Measurements from ENCODE around the gene OR2B2. TPM values are rescaled to one million over a fixed set of nuclear protein-coding genes. Genes with fewer than 3 reads are reported as not detected.

The OR2B2 gene
- total RNA-seq, 1 donor from 2014 or later, result not detected

- peak overlapping the region; percentile 77 for H3K4me3 ChIP-seq (ENCODE audit: low read depth, low read length)
- TF ChIP-seq CTCF (conservative IDR thresholded peaks at IDR 0.05; ENCODE audit: low read depth, low read length), result no peak
- no peak for DNase-seq (ENCODE audit: low read depth)
Measured at GRCh38 chr6:27866357-27867050, 45.7 kb downstream of the OR2B2 start.

GRCh38 chr6:27865850-27866356 lies 46.3 kb downstream of the OR2B2 start:
- DNase-seq (ENCODE audit: low read depth), result no peak
- no peak for TF ChIP-seq CTCF (conservative IDR thresholded peaks at IDR 0.05; ENCODE audit: low read depth, low read length)
- H3K4me3 ChIP-seq (ENCODE audit: low read depth, low read length), result peak overlapping the region; percentile 77

GRCh38 chr6:27864906-27865849 lies 47.0 kb downstream of the OR2B2 start:
- H3K4me3 ChIP-seq (ENCODE audit: low read depth, low read length), result peak overlapping the region; percentile 77
- TF ChIP-seq CTCF (conservative IDR thresholded peaks at IDR 0.05; ENCODE audit: low read depth, low read length), result no peak
- peak; percentile 96 for DNase-seq (ENCODE audit: low read depth)

- peak overlapping the region; percentile 77 for H3K4me3 ChIP-seq (ENCODE audit: low read depth, low read length)
- no peak for DNase-seq (ENCODE audit: low read depth)
- TF ChIP-seq CTCF (conservative IDR thresholded peaks at IDR 0.05; ENCODE audit: low read depth, low read length), result no peak
Measured at GRCh38 chr6:27863962-27864905, 48.0 kb downstream of the OR2B2 start.

GRCh38 chr6:27862396-27863066 lies 49.7 kb downstream of the OR2B2 start:
- no peak overlapping the region for H3K4me3 ChIP-seq (ENCODE audit: low read depth, low read length)
- TF ChIP-seq CTCF (conservative IDR thresholded peaks at IDR 0.05; ENCODE audit: low read depth, low read length), result no peak
- no peak for DNase-seq (ENCODE audit: low read depth)

- no peak for TF ChIP-seq CTCF (conservative IDR thresholded peaks at IDR 0.05; ENCODE audit: low read depth, low read length)
- DNase-seq (ENCODE audit: low read depth), result no peak
- no peak overlapping the region for H3K4me3 ChIP-seq (ENCODE audit: low read depth, low read length)
Measured at GRCh38 chr6:27861861-27862260, 50.3 kb downstream of the OR2B2 start.

Data from epithelial cell of proximal tubule (primary cell).